GM12875 (cell line): ENCODE results near the gene SCUBE1.

Source experiments
- H3K4me3 ChIP-seq: one replicate; pipeline ENCODE4 v1.5.1; 2011; ENCODE audit warnings: low read depth, low read length, control low read depth
- CTCF ChIP-seq: IDR thresholded peaks from 2 replicates; pipeline ENCODE4 v1.5.1; 2011; ENCODE audit warnings: low read depth, mild to moderate bottlenecking, control low read depth, inconsistent platforms, low read length, moderate library complexity, borderline replicate concordance; ENCODE audit not compliant: insufficient read depth

The SCUBE1 gene

GRCh38 chr22:43231724-43232034, 111.5 kb downstream of the SCUBE1 start:
- TF ChIP-seq CTCF: no peak
- no peak overlapping the region for H3K4me3 ChIP-seq

GRCh38 chr22:43230971-43231723, 112.0 kb downstream of the SCUBE1 start:
- TF ChIP-seq CTCF: peak; percentile 92
- H3K4me3 ChIP-seq: no peak overlapping the region

- H3K4me3 ChIP-seq: no peak overlapping the region
- TF ChIP-seq CTCF: no peak
Observed at GRCh38 chr22:43230571-43230970, 112.6 kb downstream of the SCUBE1 start.

- TF ChIP-seq CTCF: no peak
- H3K4me3 ChIP-seq: no peak overlapping the region
Observed at GRCh38 chr22:43228863-43229262, 114.3 kb downstream of the SCUBE1 start.

GRCh38 chr22:43228330-43228729, 114.8 kb downstream of the SCUBE1 start:
- no peak overlapping the region for H3K4me3 ChIP-seq
- peak; percentile 35; the same call in 1 of the 2 replicates for TF ChIP-seq CTCF

- no peak for TF ChIP-seq CTCF
- H3K4me3 ChIP-seq: no peak overlapping the region
Observed at GRCh38 chr22:43227239-43227630, 115.9 kb downstream of the SCUBE1 start.

- H3K4me3 ChIP-seq: no peak overlapping the region
- TF ChIP-seq CTCF: no peak
Observed at GRCh38 chr22:43226377-43227238, 116.6 kb downstream of the SCUBE1 start.
